Tibial nerve (tissue), 4 donors: Measurements from ENCODE around the gene RPL35A.

Experiments used
- EP300 ChIP-seq, 2 donors: sonication (generic); formaldehyde crosslinking; IDR thresholded peaks; one replicate each; pipeline ENCODE4 v1.6.1; 2017; ENCODE audit warnings: antibody characterized with exemption in 2 of 2, mild to moderate bottlenecking in 1 of 2
- POLR2A ChIP-seq, 2 donors: fragments of 450-650 bp; IDR thresholded peaks; one replicate each; pipeline ENCODE4 v1.6.1; 2017; ENCODE audit warnings: antibody characterized with exemption in 2 of 2, mild to moderate bottlenecking in 2 of 2, moderate library complexity in 2 of 2
- TF ChIP-seq, protein P1 (sequence below), 5 experiments: fragments of 200-600 bp in 3 of 5; fragments of 450-650 bp in 2 of 5; sonication (generic) in 3 of 5; IDR thresholded peaks; one replicate each; pipeline ENCODE4 v1.5.1; 2016 to 2019; ENCODE audit warnings: antibody characterized with exemption in 5 of 5, mild to moderate bottlenecking in 3 of 5, moderate library complexity in 2 of 5

DNA sequence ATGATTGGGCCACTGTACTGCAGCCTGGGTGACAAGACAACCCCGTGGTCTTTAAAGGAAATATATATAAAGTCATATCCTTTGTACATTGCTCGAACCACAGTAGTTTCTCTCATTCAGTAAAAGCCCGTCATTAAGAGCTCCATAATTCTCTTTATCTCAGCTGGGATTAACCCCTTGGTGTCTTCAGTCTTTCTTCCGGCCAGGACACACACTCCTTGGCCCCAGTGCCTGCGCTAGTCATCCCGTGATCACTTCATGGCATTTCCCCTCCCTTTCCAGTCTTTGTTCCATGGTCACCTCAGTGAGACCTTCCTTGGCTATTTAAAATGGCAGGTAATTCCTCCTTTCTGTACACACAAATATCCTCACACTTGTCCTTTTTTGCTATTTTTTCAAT lies 3.3 kb downstream of the RPL35A start:
- TF ChIP-seq, protein P1, sequence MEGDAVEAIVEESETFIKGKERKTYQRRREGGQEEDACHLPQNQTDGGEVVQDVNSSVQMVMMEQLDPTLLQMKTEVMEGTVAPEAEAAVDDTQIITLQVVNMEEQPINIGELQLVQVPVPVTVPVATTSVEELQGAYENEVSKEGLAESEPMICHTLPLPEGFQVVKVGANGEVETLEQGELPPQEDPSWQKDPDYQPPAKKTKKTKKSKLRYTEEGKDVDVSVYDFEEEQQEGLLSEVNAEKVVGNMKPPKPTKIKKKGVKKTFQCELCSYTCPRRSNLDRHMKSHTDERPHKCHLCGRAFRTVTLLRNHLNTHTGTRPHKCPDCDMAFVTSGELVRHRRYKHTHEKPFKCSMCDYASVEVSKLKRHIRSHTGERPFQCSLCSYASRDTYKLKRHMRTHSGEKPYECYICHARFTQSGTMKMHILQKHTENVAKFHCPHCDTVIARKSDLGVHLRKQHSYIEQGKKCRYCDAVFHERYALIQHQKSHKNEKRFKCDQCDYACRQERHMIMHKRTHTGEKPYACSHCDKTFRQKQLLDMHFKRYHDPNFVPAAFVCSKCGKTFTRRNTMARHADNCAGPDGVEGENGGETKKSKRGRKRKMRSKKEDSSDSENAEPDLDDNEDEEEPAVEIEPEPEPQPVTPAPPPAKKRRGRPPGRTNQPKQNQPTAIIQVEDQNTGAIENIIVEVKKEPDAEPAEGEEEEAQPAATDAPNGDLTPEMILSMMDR (IDR thresholded peaks at IDR 0.05): no peak
- TF ChIP-seq POLR2A (IDR thresholded peaks at IDR 0.05): no peak
- no peak for TF ChIP-seq EP300 (IDR thresholded peaks at IDR 0.05)
